Duodenal mucosa (tissue), 2 donors: ENCODE data around the gene SEZ6.
A peak's percentile ranks its signal among the peaks of the same experiment; 100 is the strongest.

Experiments used
- H3K27ac ChIP-seq: one replicate; pipeline ENCODE4 v1.7.0; 2013; ENCODE audit warnings: low read depth, low read length
- H3K27me3 ChIP-seq, 2 donors: one replicate each; pipeline ENCODE4 v1.7.0; 2013; ENCODE audit warnings: low read length in 2 of 2, control low read depth in 1 of 2; ENCODE audit not compliant: insufficient read depth in 2 of 2, control insufficient read depth in 1 of 2
- H3K36me3 ChIP-seq, 2 donors: one replicate each; pipeline ENCODE4 v1.7.0; 2013; ENCODE audit warnings: low read length in 2 of 2, control low read depth in 1 of 2; ENCODE audit not compliant: insufficient read depth in 2 of 2, control insufficient read depth in 1 of 2
- H3K4me1 ChIP-seq, 2 donors: one replicate each; pipeline ENCODE4 v1.7.0; 2013; ENCODE audit warnings: low read length in 2 of 2, control low read depth in 1 of 2; ENCODE audit not compliant: insufficient read depth in 2 of 2, control insufficient read depth in 1 of 2
- H3K4me3 ChIP-seq, 2 donors: one replicate each; pipeline ENCODE4 v1.7.0; 2013; ENCODE audit warnings: low read length in 2 of 2, low read depth in 1 of 2
- H3K9ac ChIP-seq, 2 donors: one replicate each; pipeline ENCODE4 v1.7.0; 2013; ENCODE audit warnings: low read length in 2 of 2, low read depth in 1 of 2
- H3K9me3 ChIP-seq, 2 donors: one replicate each; pipeline ENCODE4 v1.7.0; 2013; ENCODE audit warnings: low read length in 2 of 2, control low read depth in 1 of 2; ENCODE audit not compliant: control insufficient read depth in 1 of 2

SEZ6 gene

DNA sequence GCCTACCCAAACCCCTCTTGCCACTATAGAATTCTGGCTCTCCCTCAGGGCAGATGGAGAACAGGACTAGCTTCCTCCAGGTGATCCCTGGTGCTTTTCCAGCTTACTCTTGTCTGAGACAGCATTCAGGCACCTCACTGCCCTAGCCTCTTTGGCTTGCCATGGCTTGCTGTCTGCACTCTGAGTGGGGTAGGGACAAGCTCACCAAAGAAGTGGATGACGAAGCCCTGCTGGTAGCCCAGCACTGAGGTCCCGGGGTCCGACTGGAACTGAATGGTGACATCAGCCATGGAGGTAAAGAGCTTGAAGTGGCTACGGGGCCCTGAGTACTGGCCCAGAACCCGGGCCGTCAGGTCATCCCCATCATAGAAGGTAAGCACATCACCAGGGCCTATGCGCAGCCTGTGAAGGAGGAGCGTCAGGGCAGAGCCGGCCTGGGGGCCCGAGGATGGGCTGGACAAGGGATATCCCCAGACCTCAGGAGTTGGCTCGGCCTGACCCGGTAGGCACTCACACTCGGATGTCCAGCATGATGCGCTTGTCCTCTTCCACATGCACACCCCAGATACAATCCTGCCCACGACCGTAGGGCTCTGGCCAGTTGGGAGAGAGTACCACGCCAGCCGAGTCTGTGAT, 46.9 kb downstream of the SEZ6 start:
- H3K4me3 ChIP-seq: no peak overlapping the region
- H3K9ac ChIP-seq: no peak overlapping the region
- H3K36me3 ChIP-seq: no peaks in the 10 kb centered on the region
- no peaks in the 10 kb centered on the region for H3K4me1 ChIP-seq
- peaks cover 0 to 5% of the 10 kb centered on the region in 2 donors for H3K27me3 ChIP-seq
- H3K9me3 ChIP-seq: no peaks in the 10 kb centered on the region
- no peak overlapping the region for H3K27ac ChIP-seq

DNA sequence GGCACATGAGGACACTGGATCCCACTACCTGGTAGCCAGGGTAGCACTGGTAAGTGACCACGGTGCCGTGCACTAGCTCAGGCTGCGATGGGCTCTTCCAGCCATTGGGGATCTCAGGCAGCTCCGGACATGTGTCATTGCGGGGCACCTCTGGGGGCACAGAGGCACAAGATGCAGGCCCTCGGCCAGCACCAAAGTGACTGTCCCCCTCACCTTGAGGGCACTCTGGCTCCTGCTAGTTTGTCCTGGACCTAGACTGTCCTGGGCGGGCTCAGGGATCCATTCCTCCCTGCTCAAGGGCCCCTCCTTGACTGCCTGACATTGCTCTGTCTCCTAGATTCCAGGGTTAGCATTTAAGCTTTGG, 47.9 kb downstream of the SEZ6 start:
- Histone ChIP-seq H3K27me3 (no peaks in the 10 kb centered on the region), H3K4me3 (no peak overlapping the region), H3K27ac (no peak overlapping the region), H3K9me3 (no peaks in the 10 kb centered on the region), H3K36me3 (no peaks in the 10 kb centered on the region), H3K9ac (no peak overlapping the region), H3K4me1 (peaks cover 2 to 7% of the 10 kb centered on the region in 2 donors)

DNA sequence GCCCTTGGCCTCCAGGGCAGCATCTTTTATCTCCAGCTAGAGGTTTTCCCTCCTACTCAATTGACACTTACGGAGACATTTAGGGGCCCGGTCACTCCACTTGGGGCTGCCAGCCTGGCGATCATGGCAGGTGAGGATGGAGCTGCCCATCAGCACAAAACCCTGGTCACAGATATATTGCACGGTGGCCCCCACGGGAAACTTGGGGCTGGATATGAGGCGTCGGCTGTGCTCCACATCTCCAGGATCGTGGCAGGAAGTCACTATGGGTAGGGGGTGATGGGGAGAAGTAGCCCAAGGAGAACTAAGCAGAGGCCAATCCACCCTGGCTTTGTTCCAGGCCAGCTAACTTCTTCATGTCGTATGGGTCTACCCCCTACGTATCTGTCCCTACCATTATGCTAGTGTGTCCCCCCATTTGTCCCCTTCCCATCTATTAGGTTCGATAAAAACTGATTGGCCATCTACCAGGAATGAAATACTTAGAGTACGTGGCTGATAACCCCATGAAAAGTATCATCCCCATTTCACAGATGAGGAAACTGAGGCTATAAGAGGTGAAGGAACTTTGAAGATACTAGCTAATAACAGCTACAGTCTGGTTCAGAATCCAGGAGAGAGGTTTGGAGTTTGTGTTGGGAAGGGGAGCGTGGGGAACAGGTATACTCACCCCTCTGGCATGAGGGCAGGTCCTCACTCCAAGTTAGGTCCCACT, 48.4 kb downstream of the SEZ6 start:
- Histone ChIP-seq H3K36me3 (no peaks in the 10 kb centered on the region), H3K4me3 (no peak overlapping the region), H3K4me1 (peaks cover 8 to 13% of the 10 kb centered on the region in 2 donors), H3K9ac (no peak overlapping the region), H3K27me3 (no peaks in the 10 kb centered on the region), H3K9me3 (no peaks in the 10 kb centered on the region), H3K27ac (no peak overlapping the region)

DNA sequence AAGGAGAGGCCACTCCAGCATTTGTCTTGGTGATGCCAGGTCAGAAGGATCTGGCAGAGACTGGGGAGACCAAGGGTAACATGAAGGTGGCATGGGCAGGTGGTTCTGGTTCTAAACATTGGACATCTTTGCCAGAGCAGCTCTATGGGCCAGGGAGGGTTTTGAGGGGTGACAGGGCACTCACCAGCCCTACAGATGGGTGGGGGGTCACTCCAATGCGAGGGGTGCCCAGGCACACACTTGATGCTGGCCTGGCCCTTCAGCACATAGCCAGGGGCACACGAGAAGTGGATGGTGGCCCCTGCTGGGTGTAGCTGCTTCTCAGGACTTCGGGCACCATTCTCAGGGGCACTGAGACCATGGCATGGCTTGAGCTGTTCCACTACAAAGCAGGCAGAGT, 49.0 kb downstream of the SEZ6 start:
- no peak overlapping the region for H3K27ac ChIP-seq
- H3K27me3 ChIP-seq: no peaks in the 10 kb centered on the region
- H3K4me1 ChIP-seq: peaks cover 8 to 13% of the 10 kb centered on the region in 2 donors
- H3K9me3 ChIP-seq: no peaks in the 10 kb centered on the region
- no peak overlapping the region for H3K4me3 ChIP-seq
- H3K9ac ChIP-seq: no peak overlapping the region
- H3K36me3 ChIP-seq: no peaks in the 10 kb centered on the region

DNA sequence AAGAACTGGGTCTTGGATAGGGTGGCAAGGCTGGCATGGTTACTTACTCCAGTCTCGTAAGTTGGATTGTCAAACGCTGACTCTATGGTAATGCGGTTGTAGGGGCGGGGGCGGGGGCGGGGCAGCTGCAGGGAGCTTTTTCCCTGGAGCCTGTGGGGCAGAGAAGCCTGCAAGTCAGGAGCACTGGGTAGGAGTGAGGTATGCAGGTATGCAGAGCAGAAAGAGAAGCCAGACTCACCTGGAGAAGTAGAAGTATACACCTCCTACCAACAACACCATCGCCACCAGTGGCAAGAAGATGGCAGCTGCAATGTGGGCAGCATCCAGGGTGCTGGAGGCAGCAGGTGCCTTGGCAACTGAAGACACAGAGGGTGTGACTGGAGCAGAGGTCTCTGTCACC, 49.7 kb downstream of the SEZ6 start:
- Histone ChIP-seq H3K9me3 (no peaks in the 10 kb centered on the region), H3K4me1 (peaks cover 8 to 13% of the 10 kb centered on the region in 2 donors), H3K27me3 (no peaks in the 10 kb centered on the region), H3K27ac (no peak overlapping the region), H3K36me3 (no peaks in the 10 kb centered on the region), H3K4me3 (no peak overlapping the region), H3K9ac (no peak overlapping the region)

DNA sequence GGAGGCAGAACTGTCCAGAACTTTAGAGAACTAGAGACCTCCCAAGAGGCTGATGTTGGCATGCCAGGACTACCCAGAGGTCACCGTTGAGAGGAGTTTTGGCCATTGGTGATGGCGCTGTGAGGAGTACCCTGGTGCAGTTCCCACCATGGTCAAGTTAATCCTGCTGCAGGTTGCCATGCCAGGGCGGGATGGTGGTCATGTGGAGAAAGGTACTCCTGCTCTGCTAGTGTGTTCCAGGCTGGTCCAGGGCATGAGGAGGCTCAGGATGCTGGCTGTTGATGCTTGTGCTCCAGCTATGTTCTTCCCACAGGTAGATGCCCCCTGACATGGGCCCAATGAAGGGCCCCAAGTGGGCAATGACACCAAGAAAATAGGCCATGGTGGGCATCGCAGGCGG, 50.4 kb downstream of the SEZ6 start:
- Histone ChIP-seq H3K36me3 (no peaks in the 10 kb centered on the region), H3K27me3 (no peaks in the 10 kb centered on the region), H3K27ac (no peak overlapping the region), H3K9me3 (no peaks in the 10 kb centered on the region), H3K9ac (no peak overlapping the region), H3K4me3 (no peak overlapping the region), H3K4me1 (peaks cover 8 to 13% of the 10 kb centered on the region in 2 donors)

DNA sequence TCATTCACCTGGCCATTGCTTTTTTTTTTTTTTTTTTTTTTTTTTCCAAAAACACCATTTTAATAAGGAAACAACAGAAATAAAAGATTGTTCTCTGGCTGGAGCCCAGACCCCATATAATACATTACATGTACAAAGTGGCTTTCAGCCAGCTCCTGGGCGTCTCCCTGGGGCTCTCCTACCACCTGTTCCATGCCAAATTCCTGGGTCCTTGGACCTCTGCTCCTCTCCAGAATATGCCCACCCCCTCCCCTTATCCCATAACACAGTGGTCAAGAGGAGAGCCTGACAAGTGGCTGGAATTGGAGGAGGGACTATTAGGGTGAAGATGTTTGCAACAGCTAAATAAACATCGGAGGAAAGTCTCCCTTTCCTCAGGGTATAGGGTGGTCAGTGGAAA, 50.9 kb downstream of the SEZ6 start:
- H3K4me3 ChIP-seq: no peak overlapping the region
- H3K4me1 ChIP-seq: peaks cover 8 to 13% of the 10 kb centered on the region in 2 donors
- no peaks in the 10 kb centered on the region for H3K36me3 ChIP-seq
- no peaks in the 10 kb centered on the region for H3K9me3 ChIP-seq
- no peak overlapping the region for H3K27ac ChIP-seq
- no peaks in the 10 kb centered on the region for H3K27me3 ChIP-seq
- H3K9ac ChIP-seq: no peak overlapping the region

DNA sequence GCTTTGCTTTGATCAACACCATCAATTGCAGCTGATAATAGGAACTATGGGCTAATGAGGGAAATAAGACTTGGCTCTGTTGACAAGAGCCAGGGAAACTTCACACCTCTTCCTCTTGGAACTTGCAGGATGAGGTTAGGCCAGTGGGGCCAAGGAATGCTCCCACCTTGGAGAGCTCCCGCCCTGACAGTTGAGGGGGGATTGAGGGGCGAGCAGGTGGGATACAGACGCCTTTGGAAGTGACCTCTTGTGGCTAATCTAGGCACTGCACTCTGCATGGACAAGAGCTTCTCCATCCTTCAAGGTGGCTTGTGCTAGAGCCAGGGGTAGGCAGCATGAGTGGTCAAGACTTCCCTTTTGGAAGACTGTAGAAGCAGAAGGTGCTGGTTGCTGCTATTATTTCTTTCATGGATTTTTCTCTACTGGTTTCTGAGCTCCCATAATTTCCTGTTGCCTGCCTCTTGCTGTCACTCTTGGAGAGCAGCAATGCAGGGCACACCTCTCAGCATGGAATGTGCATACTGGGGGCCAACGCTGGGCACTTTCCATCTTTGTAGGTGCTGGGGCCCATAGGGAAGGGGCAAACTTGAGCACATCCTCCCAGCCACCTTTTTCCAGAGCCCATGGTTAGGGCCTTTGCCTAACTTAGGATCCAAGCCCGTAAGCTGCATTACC, 52.3 kb downstream of the SEZ6 start:
- H3K27me3 ChIP-seq: no peaks in the 10 kb centered on the region
- no peak overlapping the region for H3K4me3 ChIP-seq
- H3K36me3 ChIP-seq: no peaks in the 10 kb centered on the region
- no peak overlapping the region for H3K9ac ChIP-seq
- H3K4me1 ChIP-seq: peaks cover 9 to 15% of the 10 kb centered on the region in 2 donors
- H3K27ac ChIP-seq: no peak overlapping the region
- H3K9me3 ChIP-seq: no peaks in the 10 kb centered on the region

DNA sequence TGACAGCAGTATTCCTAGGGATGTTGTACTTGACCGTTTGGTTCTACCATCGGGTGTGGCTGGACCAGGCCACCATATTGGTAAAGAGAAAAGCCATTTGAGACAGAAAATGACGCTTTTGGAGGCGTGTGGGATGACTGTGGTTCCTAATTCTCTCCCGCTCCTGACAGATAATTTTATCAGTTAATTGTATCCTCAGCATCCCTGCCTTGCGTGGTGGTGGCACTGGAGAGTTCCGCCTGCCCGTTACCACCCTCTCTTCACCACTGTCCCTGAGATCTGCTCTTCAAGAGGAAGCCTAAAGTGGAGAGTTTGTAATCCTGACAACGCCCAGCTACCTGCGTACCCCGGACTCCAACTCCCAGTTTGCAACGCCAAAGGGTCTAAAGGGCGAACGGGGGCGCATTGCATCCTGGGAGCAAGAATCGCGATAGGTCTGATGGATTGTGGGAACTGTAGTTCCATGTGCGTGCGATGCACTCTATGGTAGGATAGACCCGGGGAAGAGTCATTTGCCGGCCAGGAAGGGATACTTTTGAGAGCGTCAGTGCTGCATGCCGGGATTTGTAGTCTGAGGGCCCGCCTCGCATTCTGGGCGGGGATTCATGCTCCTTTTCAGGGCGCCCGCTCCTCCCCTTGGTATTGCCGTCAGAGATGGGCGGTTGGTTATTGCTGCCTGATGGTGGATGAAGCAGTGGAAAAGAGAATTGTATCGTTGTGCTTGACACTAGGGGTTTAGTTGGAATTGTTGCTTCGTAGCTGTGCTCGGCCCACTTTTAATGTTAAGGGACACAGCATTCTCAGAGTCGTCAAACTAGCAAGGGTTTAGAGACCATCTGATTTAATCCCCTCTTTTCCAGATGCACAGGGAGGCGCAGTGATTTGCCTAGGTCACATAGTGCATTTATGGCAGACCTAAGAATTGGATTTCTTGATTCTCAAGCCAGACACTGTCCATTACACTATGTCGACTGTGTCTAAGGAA, 53.5 kb downstream of the SEZ6 start:
- Histone ChIP-seq H3K9me3 (no peaks in the 10 kb centered on the region), H3K4me1 (peaks cover 21 to 27% of the 10 kb centered on the region in 2 donors), H3K27ac (peak overlapping the region; percentile 98), H3K27me3 (no peaks in the 10 kb centered on the region), H3K9ac (peak overlapping the region; percentile 75 to 87), H3K4me3 (peak overlapping the region; percentile 78 to 90), H3K36me3 (no peaks in the 10 kb centered on the region)
